Dedifferentiated amniotic fluid mesenchymal stem cell (primary cell): ENCODE measurements around the gene DNAAF1.

Source experiments
- DNase-seq: peaks from one replicate; pipeline ENCODE4 v3.0.0-alpha.2; 2016; ENCODE audit errors: extremely low spot score

Gene DNAAF1

GRCh38 chr16:84161037-84161436 lies 15.9 kb downstream of the DNAAF1 start:
- DNase-seq, result no peak

- no peak for DNase-seq
Observed at GRCh38 chr16:84161801-84162200, 16.7 kb downstream of the DNAAF1 start.

GRCh38 chr16:84165746-84166145 lies 20.6 kb downstream of the DNAAF1 start:
- DNase-seq, result no peak

GRCh38 chr16:84166796-84167695 lies 21.9 kb downstream of the DNAAF1 start:
- no peak for DNase-seq

GRCh38 chr16:84169765-84170310 lies 24.7 kb downstream of the DNAAF1 start:
- DNase-seq, result no peak

- DNase-seq, result no peak
Observed at GRCh38 chr16:84174396-84174795, 29.3 kb downstream of the DNAAF1 start.

GRCh38 chr16:84175350-84176081 lies 30.4 kb downstream of the DNAAF1 start:
- no peak for DNase-seq

- DNase-seq, result no peak
Observed at GRCh38 chr16:84176192-84177053, 31.3 kb downstream of the DNAAF1 start.

- DNase-seq, result no peak
Observed at GRCh38 chr16:84177741-84178073, 32.6 kb downstream of the DNAAF1 start.

- DNase-seq, result no peak
Observed at GRCh38 chr16:84178146-84178765, 33.1 kb downstream of the DNAAF1 start.

- DNase-seq, result no peak
Observed at GRCh38 chr16:84178892-84179611, 33.9 kb downstream of the DNAAF1 start.

GRCh38 chr16:84179612-84180320 lies 34.7 kb downstream of the DNAAF1 start:
- no peak for DNase-seq

GRCh38 chr16:84180519-84181140 lies 35.5 kb downstream of the DNAAF1 start:
- no peak for DNase-seq

GRCh38 chr16:84181144-84181915 lies 36.2 kb downstream of the DNAAF1 start:
- no peak for DNase-seq

- no peak for DNase-seq
Observed at GRCh38 chr16:84182104-84182503, 37.0 kb downstream of the DNAAF1 start.

- no peak for DNase-seq
Observed at GRCh38 chr16:84182680-84183571, 37.8 kb downstream of the DNAAF1 start.

GRCh38 chr16:84183572-84183875 lies 38.4 kb downstream of the DNAAF1 start:
- DNase-seq, result no peak
